OCI-LY1 (cell line): ENCODE results near the gene PNPLA7.

Source experiments
- H2AFZ ChIP-seq: fragments of 200-600 bp; sonication (generic), shearing (Covaris generic); 2 replicates; pipeline ENCODE4 v1.6.0; 2014; ENCODE audit warnings: antibody characterized with exemption, mild to moderate bottlenecking, low read length
- H3F3A ChIP-seq: fragments of 200-600 bp; sonication (generic), shearing (Covaris generic); 2 replicates; pipeline ENCODE4 v1.6.0; 2014; ENCODE audit warnings: mild to moderate bottlenecking, antibody characterized with exemption, low read length, moderate library complexity; ENCODE audit not compliant: insufficient read depth
- H3K27ac ChIP-seq: fragments of 200-600 bp; sonication (generic); 2 replicates; pipeline ENCODE4 v1.5.1; 2014; ENCODE audit warnings: low read length, mixed run types, mild to moderate bottlenecking, low read depth; ENCODE audit not compliant: poor library complexity, severe bottlenecking
- H3K27me3 ChIP-seq: fragments of 200-600 bp; sonication (generic); 2 replicates; pipeline ENCODE4 v1.6.0; 2014; ENCODE audit warnings: antibody characterized with exemption, mild to moderate bottlenecking, low read length, moderate library complexity; ENCODE audit not compliant: insufficient read depth
- H3K36me3 ChIP-seq: fragments of 200-600 bp; sonication (generic); 2 replicates; pipeline ENCODE4 v1.6.1; 2014; ENCODE audit warnings: mild to moderate bottlenecking, antibody characterized with exemption, low read length, moderate library complexity, mixed read lengths; ENCODE audit not compliant: insufficient read depth
- H3K4me1 ChIP-seq: fragments of 200-600 bp; sonication (generic); 2 replicates; pipeline ENCODE4 v1.5.1; 2014; ENCODE audit warnings: mild to moderate bottlenecking, low read length, moderate library complexity; ENCODE audit not compliant: insufficient read depth, severe bottlenecking
- H3K4me2 ChIP-seq: fragments of 200-600 bp; sonication (generic), shearing (Covaris generic); 2 replicates; pipeline ENCODE4 v1.6.1; 2014; ENCODE audit warnings: low read length
- H3K4me3 ChIP-seq: fragments of 200-600 bp; sonication (generic); 2 replicates; pipeline ENCODE4 v1.5.1; 2014; ENCODE audit warnings: low read length, low read depth, mild to moderate bottlenecking, mixed read lengths; ENCODE audit not compliant: poor library complexity, severe bottlenecking
- H3K79me2 ChIP-seq: fragments of 200-600 bp; shearing (Covaris generic); 2 replicates; pipeline ENCODE4 v1.6.1; 2016; ENCODE audit warnings: mixed run types, low read length, mixed read lengths; ENCODE audit not compliant: insufficient read depth
- H3K9ac ChIP-seq: fragments of 200-600 bp; sonication (generic), shearing (Covaris generic); 2 replicates; pipeline ENCODE4 v1.6.1; 2014; ENCODE audit warnings: mild to moderate bottlenecking, low read length, mixed read lengths
- H3K9me2 ChIP-seq: fragments of 200-600 bp; sonication (generic), shearing (Covaris generic); 2 replicates; pipeline ENCODE4 v1.6.1; 2014; ENCODE audit warnings: low read depth, mild to moderate bottlenecking, low read length, mixed read lengths
- H3K9me3 ChIP-seq: fragments of 200-600 bp; shearing (Covaris generic); 2 replicates; pipeline ENCODE4 v1.6.1; 2014; ENCODE audit warnings: low read length, mixed read lengths
- H4K20me1 ChIP-seq: fragments of 200-600 bp; sonication (generic), shearing (Covaris generic); 2 replicates; pipeline ENCODE4 v1.6.0; 2016; ENCODE audit warnings: mild to moderate bottlenecking, low read length; ENCODE audit not compliant: insufficient read depth
- CTCF ChIP-seq: fragments of 200-600 bp; sonication (generic), shearing (Covaris generic); IDR thresholded peaks from 2 replicates; pipeline ENCODE4 v1.5.1; 2017; ENCODE audit warnings: mild to moderate bottlenecking, antibody characterized with exemption, low read length, moderate library complexity, mixed read lengths
- EZH2 ChIP-seq: fragments of 200-600 bp; sonication (generic), shearing (Covaris generic); IDR thresholded peaks from 2 replicates; pipeline ENCODE4 v1.8.0; 2017; ENCODE audit warnings: borderline replicate concordance, mixed run types, mild to moderate bottlenecking, antibody characterized with exemption, low read length, moderate library complexity, mixed read lengths

PNPLA7 gene

GRCh38 chr9:137433349-137433915, 116.8 kb downstream of the PNPLA7 start:
- Histone ChIP-seq H3K9me2 (no peaks in the 10 kb centered on the region), H3K79me2 (no peaks in the 10 kb centered on the region), H4K20me1 (no peaks in the 10 kb centered on the region), H3K27me3 (peaks cover 25% of the 10 kb centered on the region; the same call in 1 of the 2 replicates), H3K4me2 (no peak overlapping the region), H3K4me3 (no peak overlapping the region), H3K27ac (no peak overlapping the region), H3K9ac (no peak overlapping the region), H2AFZ (no peak overlapping the region), H3K4me1 (peaks cover 17% of the 10 kb centered on the region), H3K36me3 (no peaks in the 10 kb centered on the region), H3F3A (no peaks in the 10 kb centered on the region), H3K9me3 (no peaks in the 10 kb centered on the region)
- no peak for TF ChIP-seq EZH2
- no peak for TF ChIP-seq CTCF

GRCh38 chr9:137432687-137433348, 117.4 kb downstream of the PNPLA7 start:
- H3K9ac ChIP-seq: no peak overlapping the region
- H3K4me2 ChIP-seq: no peak overlapping the region
- no peak overlapping the region for H3K27ac ChIP-seq
- peaks cover 25% of the 10 kb centered on the region; the same call in 1 of the 2 replicates for H3K27me3 ChIP-seq
- no peaks in the 10 kb centered on the region for H3K79me2 ChIP-seq
- TF ChIP-seq EZH2: no peak
- no peak for TF ChIP-seq CTCF
- H3K9me2 ChIP-seq: no peaks in the 10 kb centered on the region
- H2AFZ ChIP-seq: no peak overlapping the region
- no peaks in the 10 kb centered on the region for H3K9me3 ChIP-seq
- no peaks in the 10 kb centered on the region for H4K20me1 ChIP-seq
- no peaks in the 10 kb centered on the region for H3F3A ChIP-seq
- peaks cover 17% of the 10 kb centered on the region for H3K4me1 ChIP-seq
- no peaks in the 10 kb centered on the region for H3K36me3 ChIP-seq
- no peak overlapping the region for H3K4me3 ChIP-seq

- Histone ChIP-seq H3K27ac (no peak overlapping the region), H4K20me1 (no peaks in the 10 kb centered on the region), H3K36me3 (no peaks in the 10 kb centered on the region), H3K9ac (no peak overlapping the region), H3K27me3 (peaks cover 19% of the 10 kb centered on the region; the same call in 1 of the 2 replicates), H3K4me1 (peaks cover 17% of the 10 kb centered on the region), H3K4me2 (no peak overlapping the region), H2AFZ (no peak overlapping the region), H3F3A (no peaks in the 10 kb centered on the region), H3K79me2 (no peaks in the 10 kb centered on the region), H3K9me2 (no peaks in the 10 kb centered on the region), H3K9me3 (no peaks in the 10 kb centered on the region), H3K4me3 (no peak overlapping the region)
- TF ChIP-seq EZH2 (no peak), CTCF (no peak)
These were observed 118.7 kb downstream of the PNPLA7 start for GRCh38 chr9:137431416-137431931.
